ENCODE data around the gene ACTN4. TPM values are rescaled to one million over a fixed set of nuclear protein-coding genes. Genes with fewer than 3 reads are reported as not detected.

ACTN4 gene
- total and polyA plus RNA-seq, 10 of the 15 experiments (the other 5 are each of a cell fraction or from before 2014, with no cell fraction given) = 2.4 to 293 (median 72.5) TPM

GRCh38 chr19:38708413-38709024 lies 61.1 kb downstream of the ACTN4 start:
- ATAC-seq = no peak
- no peak overlapping the region for H3K4me3 ChIP-seq
- ChIA-PET CTCF (interaction anchor here (0.5 kb wide), 1 partner anchor 205 kb away, joined by 3 read pairs; no protein-coding TSS in a partner anchor), POLR2A (no interaction called here), SMC1A (ENCODE audit: uncharacterized antibody, unreplicated experiment) (no interaction called here), RAD21 (ENCODE audit: unreplicated experiment) (no interaction called here)
- H3K79me2 ChIP-seq (ENCODE audit: control insufficient read depth, insufficient read depth, low read length) = no peaks in the 10 kb centered on the region
- no peaks in the 10 kb centered on the region for H4K20me1 ChIP-seq (ENCODE audit: control insufficient read depth, insufficient read depth)
- no peak for DNase-seq (ENCODE audit: low read depth, low spot score)
- 86% methylated on average over 10 of the region's 10 CpGs for WGBS (ENCODE audit: insufficient coverage, insufficient replicate concordance, low lambda C conversion rate, missing lambda C conversion rate)
- H3K27ac ChIP-seq (ENCODE audit: control insufficient read depth, insufficient read depth) = no peak overlapping the region
- no peaks in the 10 kb centered on the region for H3K4me1 ChIP-seq (ENCODE audit: control insufficient read depth, insufficient read depth, low read length)
- in situ Hi-C loops (cut with MboI) = no loop called here
- peaks cover 30 to 54% of the 10 kb centered on the region in 2 experiments for H3K36me3 ChIP-seq (ENCODE audit: control insufficient read depth in 2 of 2, insufficient read depth in 2 of 2, low read length in 1 of 2)
- intact Hi-C loops (cut with micrococcal nuclease; ENCODE audit: unreplicated experiment) = no loop called here
- BruUV-seq (replicated peaks) = no TSS peak
- no peak overlapping the region for H2AFZ ChIP-seq (ENCODE audit: control insufficient read depth, low read depth, low read length)
- H3K9ac ChIP-seq (ENCODE audit: control insufficient read depth, insufficient read depth, low read length) = no peak overlapping the region
- no peak overlapping the region for H3K4me2 ChIP-seq (ENCODE audit: control insufficient read depth, insufficient read depth)
- FAIRE-seq = no peak
- no peaks in the 10 kb centered on the region for H3K9me3 ChIP-seq (replicated peaks; ENCODE audit: control insufficient read depth, insufficient read depth, low read length)
- no peaks in the 10 kb centered on the region for H3K27me3 ChIP-seq (replicated peaks in 1 of 2; ENCODE audit: control insufficient read depth in 2 of 2, insufficient read depth in 2 of 2, low read length in 1 of 2)
- TF ChIP-seq ZBTB11 (CRISPR knock-in tag; IDR thresholded peaks at IDR 0.05) (no peak), MXI1 (IDR thresholded peaks at IDR 0.05; ENCODE audit: low read depth, low read length) (no peak), RAD51 (IDR thresholded peaks at IDR 0.05) (no peak), SMC3 (IDR thresholded peaks at IDR 0.05; ENCODE audit: borderline replicate concordance, low read length) (no peak), ZBTB40 (IDR thresholded peaks at IDR 0.05; ENCODE audit: borderline replicate concordance) (no peak), MAX (IDR thresholded peaks at IDR 0.05; ENCODE audit: low read depth, low read length) (no peak), RELA (IDR thresholded peaks at IDR 0.05; ENCODE audit: borderline replicate concordance, partially characterized antibody) (no peak), CTCF (IDR thresholded peaks at IDR 0.05 in 2 of 3, conservative IDR thresholded peaks at IDR 0.05 in 1 of 3; ENCODE audit: control insufficient read depth in 2 of 3, extremely low read depth in 1 of 3, insufficient read depth in 1 of 3, low read depth in 3 of 3, low read length in 3 of 3) (no peak), MLLT1 (IDR thresholded peaks at IDR 0.05) (no peak), ASH2L (IDR thresholded peaks at IDR 0.05; ENCODE audit: borderline replicate concordance, low read depth) (no peak), MYB (IDR thresholded peaks at IDR 0.05; ENCODE audit: borderline replicate concordance, low read depth, low read length) (no peak), CHD2 (IDR thresholded peaks at IDR 0.05; ENCODE audit: borderline replicate concordance, low read depth, low read length) (no peak)

Data from GM12878 (cell line).